HT1080 (cell line): ENCODE measurements around the gene XAGE5. TPM values are rescaled to one million over a fixed set of nuclear protein-coding genes. Genes with fewer than 3 reads are reported as not detected.
A peak's percentile ranks its signal among the peaks of the same experiment; 100 is the strongest.
"Not testable (repeated sequence)": the region's sequence is repeated elsewhere in the genome, so short reads cannot be mapped to it uniquely, and the experiment has no call there.

Experiments
- DNase-seq: peaks from one replicate; pipeline ENCODE4 v3.0.0-alpha.2; 2015; ENCODE audit warnings: low read depth
- polyA plus RNA-seq, 2 experiments: library from polyadenylated mRNA; depleted of rRNA; stranded (reverse); fragments of >200 nt; gene quantifications; 2 replicates each; pipeline ENCODE4 v1.2.3, GENCODE V29; 2015
- small RNA-seq: library from RNA; depleted of rRNA; stranded (forward); fragments of <200 nt; gene quantifications from one replicate; pipeline ENCODE3, GENCODE V24; 2014
- total RNA-seq: library from RNA; depleted of rRNA; stranded (reverse); fragments of >200 nt; shearing (Covaris generic); gene quantifications from 2 replicates; pipeline ENCODE4 v1.2.3, GENCODE V29; 2014; rRNA removed

Gene XAGE5
- total RNA-seq, result not detected in 2 replicates
- not detected in 2 replicates for polyA plus RNA-seq (2015; cell fraction: cytosol; rRNA removed)
- not detected in 2 replicates for polyA plus RNA-seq (2015; cell fraction: nucleus; rRNA removed)

GRCh38 chrX:52811065-52811625, at the start of gene XAGE5:
Gene XAGE5 (plus strand): TSS chrX:52811287. CDS start chrX:52812567, 1,280 bp downstream.
- no peak for DNase-seq

GRCh38 chrX:52765983-52766382, 45.1 kb upstream of the XAGE5 start:
- not testable (repeated sequence) for DNase-seq

- not testable (repeated sequence) for DNase-seq
Observed at GRCh38 chrX:52773504-52773903, 37.6 kb upstream of the XAGE5 start.

GRCh38 chrX:52797327-52797726, 13.8 kb upstream of the XAGE5 start, which contains the start of gene SPANXN5:
Gene SPANXN5 (minus strand): TSS chrX:52797427. CDS start chrX:52797348, 79 bp downstream.
- DNase-seq, result peak; percentile 25

- peak; percentile 20 for DNase-seq
Observed at GRCh38 chrX:52804876-52805275, 6.2 kb upstream of the XAGE5 start.

GRCh38 chrX:52819788-52820187, 8.7 kb downstream of the XAGE5 start:
- no peak for DNase-seq

- DNase-seq, result no peak
Observed at GRCh38 chrX:52821079-52821760, 10.1 kb downstream of the XAGE5 start.

GRCh38 chrX:52824608-52825007, 13.5 kb downstream of the XAGE5 start:
- no peak for DNase-seq

GRCh38 chrX:52830551-52830950, 19.5 kb downstream of the XAGE5 start:
- no peak for DNase-seq

GRCh38 chrX:52839137-52839536, 28.1 kb downstream of the XAGE5 start:
- DNase-seq, result no peak

GRCh38 chrX:52843619-52844018, 32.5 kb downstream of the XAGE5 start:
- not testable (repeated sequence) for DNase-seq

- DNase-seq, result peak; percentile 14
Observed at GRCh38 chrX:52852110-52852860, 41.2 kb downstream of the XAGE5 start.

GRCh38 chrX:52856991-52857525, 46.0 kb downstream of the XAGE5 start:
- peak; percentile 1 for DNase-seq

- no peak for DNase-seq
Observed at GRCh38 chrX:52865343-52865998, 54.4 kb downstream of the XAGE5 start.

Small RNA genes within 50 kb of the gene (small RNA-seq; reads per million reads assigned to genes)
- gene AC244505.6, result not detected
- gene AC244505.7, result not detected

Other genes starting within 250 kb of the XAGE5 start
- gene SSX7, start 156.4 kb upstream of the XAGE5 start, total RNA-seq, result not detected in 2 replicates
- 0.13 TPM in 1 of 2 replicates, not detected in the other for gene SSX2, start 104.1 kb upstream of the XAGE5 start, total RNA-seq
- gene SSX2B, start 60.0 kb upstream of the XAGE5 start, total RNA-seq, result 0.43 TPM in 1 of 2 replicates, not detected in the other
- gene SPANXN5, start 13.9 kb upstream of the XAGE5 start, total RNA-seq, result not detected in 2 replicates
- gene XAGE3, start 56.8 kb downstream of the XAGE5 start, total RNA-seq, result not detected in 2 replicates
- gene FAM156B, start 86.0 kb downstream of the XAGE5 start, total RNA-seq, result 6.6 and 11.4 TPM in 2 replicates
- 8.4 and 15.9 TPM in 2 replicates for gene FAM156A, start 147.2 kb downstream of the XAGE5 start, total RNA-seq
- gene GPR173, start 237.5 kb downstream of the XAGE5 start, total RNA-seq, result 3.3 and 3.4 TPM in 2 replicates